B cell (primary cell): ENCODE data around the gene ZNF333. TPM values are rescaled to one million over a fixed set of nuclear protein-coding genes. Genes with fewer than 3 reads are reported as not detected.

Experiments
- ATAC-seq: fragments of 200-7000 bp; cut with Tn5 transposase; one replicate; pipeline ENCODE4 v1.10.0; 2021; ENCODE audit warnings: low read depth, mild to moderate bottlenecking, moderate number of reproducible peaks, moderate library complexity
- CTCF ChIA-PET: fragments of 350-600 bp; sonication (Branson Sonifier 250); formaldehyde crosslinking; loops from one replicate; lab custom pipeline; 2021; ENCODE audit warnings: antibody characterized with exemption, inconsistent platforms; lab: Charles Lee
- POLR2A ChIA-PET: fragments of 350-600 bp; sonication (Branson Sonifier 250); formaldehyde crosslinking; loops from one replicate; lab custom pipeline; 2021; ENCODE audit warnings: antibody characterized with exemption; lab: Charles Lee
- DNase-seq: peaks from one replicate; pipeline ENCODE4 v3.0.0; 2013
- H2AFZ ChIP-seq: 2 replicates; pipeline ENCODE4 v1.6.1; 2012; ENCODE audit warnings: mild to moderate bottlenecking, low read depth, low read length; ENCODE audit not compliant: insufficient read depth, poor library complexity, severe bottlenecking
- H3K27ac ChIP-seq, 2 donors: 1 replicate in 1 of 2; 2 replicates in 1 of 2; pipeline ENCODE4 v1.5.1; 2012 to 2013; ENCODE audit warnings: low read length in 2 of 2, mild to moderate bottlenecking in 2 of 2, moderate library complexity in 1 of 2
- H3K27me3 ChIP-seq, 4 experiments: fragments of 200-600 bp in 1 of 4; sonication (generic) in 1 of 4; replicated peaks in 1 of 4; 1 replicate in 2 of 4; 2 replicates in 2 of 4; pipeline versions ENCODE4 v1.6.1 to v1.7.0; 2013 to 2016; ENCODE audit warnings: low read length in 3 of 4, mild to moderate bottlenecking in 2 of 4, mixed read lengths in 1 of 4, moderate library complexity in 1 of 4; ENCODE audit not compliant: insufficient read depth in 4 of 4, control insufficient read depth in 3 of 4; ENCODE audit errors: control extremely low read depth in 1 of 4
- H3K36me3 ChIP-seq, 2 experiments: replicated peaks in 1 of 2; 1 replicate in 1 of 2; 2 replicates in 1 of 2; pipeline versions ENCODE4 v1.6.1 to v1.7.1; 2013; ENCODE audit warnings: low read length in 1 of 2; ENCODE audit not compliant: insufficient read depth in 2 of 2, control insufficient read depth in 1 of 2; ENCODE audit errors: control extremely low read depth in 1 of 2, extremely low read depth in 1 of 2
- H3K4me1 ChIP-seq, 2 donors: fragments of 200-600 bp in 1 of 2; sonication (generic) in 1 of 2; 1 replicate in 1 of 2; 2 replicates in 1 of 2; pipeline versions ENCODE4 v1.5.1 to v1.6.1; 2013 to 2017; ENCODE audit warnings: low read length in 2 of 2; ENCODE audit not compliant: control insufficient read depth in 2 of 2, insufficient read depth in 2 of 2
- H3K4me2 ChIP-seq: replicated peaks from 2 replicates; pipeline ENCODE3; 2012; ENCODE audit warnings: mild to moderate bottlenecking, low read depth, low read length; ENCODE audit not compliant: poor library complexity, severe bottlenecking
- H3K4me3 ChIP-seq, 5 experiments: fragments of 200-600 bp in 1 of 5; sonication (generic) in 1 of 5; 1 replicate in 3 of 5; 2 replicates in 2 of 5; pipeline versions ENCODE4 v1.5.1 to v1.7.0; 2011 to 2016; ENCODE audit warnings: low read length in 4 of 5, mild to moderate bottlenecking in 4 of 5, low read depth in 2 of 5, control low read depth in 1 of 5, moderate library complexity in 1 of 5; ENCODE audit not compliant: insufficient read depth in 1 of 5; ENCODE audit errors: control extremely low read depth in 1 of 5, extremely low read depth in 1 of 5
- H3K79me2 ChIP-seq: fragments of 200-600 bp; sonication (generic); one replicate; pipeline ENCODE4 v1.6.0; 2016; ENCODE audit warnings: low read length; ENCODE audit not compliant: control insufficient read depth, insufficient read depth
- H3K9ac ChIP-seq: fragments of 200-600 bp; sonication (generic); 2 replicates; pipeline ENCODE4 v1.6.1; 2017; ENCODE audit warnings: mild to moderate bottlenecking, low read length, moderate library complexity
- H3K9me3 ChIP-seq, 3 donors: one replicate each; pipeline versions ENCODE4 v1.6.1 to v1.7.1; 2013; ENCODE audit warnings: low read length in 2 of 3; ENCODE audit not compliant: control insufficient read depth in 2 of 3, insufficient read depth in 1 of 3; ENCODE audit errors: control extremely low read depth in 1 of 3
- H4K20me1 ChIP-seq: 2 replicates; pipeline ENCODE4 v1.6.0; 2012; ENCODE audit warnings: mild to moderate bottlenecking, low read length; ENCODE audit not compliant: insufficient read depth, control insufficient read depth, poor library complexity, severe bottlenecking
- H3K27ac Mint-ChIP-seq: one replicate; pipeline ENCODE4 v1.8.0; 2021; ENCODE audit warnings: mixed read lengths
- H3K27me3 Mint-ChIP-seq: one replicate; pipeline ENCODE4 v1.8.0; 2021; ENCODE audit warnings: mixed read lengths
- H3K4me1 Mint-ChIP-seq: one replicate; pipeline ENCODE4 v1.8.0; 2021; ENCODE audit warnings: mixed read lengths
- H3K4me3 Mint-ChIP-seq: one replicate; pipeline ENCODE4 v1.8.0; 2021; ENCODE audit warnings: mixed read lengths
- H3K9me3 Mint-ChIP-seq: one replicate; pipeline ENCODE4 v1.8.0; 2022; ENCODE audit warnings: mixed read lengths; ENCODE audit not compliant: insufficient read depth
- CTCF ChIP-seq: fragments of 200-600 bp; IDR thresholded peaks from one replicate; pipeline ENCODE4 v1.8.0; 2022; ENCODE audit warnings: antibody characterized with exemption, mild to moderate bottlenecking
- EZH2 ChIP-seq: IDR thresholded peaks from 2 replicates; pipeline ENCODE4 v1.6.1; 2012; ENCODE audit warnings: borderline replicate concordance, low read depth, mild to moderate bottlenecking, moderate library complexity, low read length; ENCODE audit not compliant: insufficient read depth, poor library complexity, severe bottlenecking
- WGBS: methylation state at CpG from one replicate; pipeline ENCODE4 v1.1.5; 2013; ENCODE audit warnings: missing lambda C conversion rate; ENCODE audit not compliant: insufficient coverage; 5-methylcytosine and 5-hydroxymethylcytosine counted together
- intact Hi-C: fragments of 100-400 bp; cut with micrococcal nuclease; formaldehyde crosslinking; loops from one replicate; pipeline ENCODE4 v1.10.0; 2022
- polyA plus RNA-seq: library from polyadenylated mRNA; depleted of rRNA; stranded (reverse); fragments of >200 nt; gene quantifications from 2 replicates; pipeline ENCODE4 v1.2.3, GENCODE V29; 2012
- total RNA-seq, 2 donors: library from RNA; stranded (reverse); fragments of 120-200 nt in 1 of 2; gene quantifications; 1 replicate in 1 of 2; 2 replicates in 1 of 2; pipeline versions ENCODE4 v1.2.3 to v1.2.4, GENCODE V29; 2013 to 2022

Gene ZNF333
- total and polyA plus RNA-seq, 2 donors (not counting 1 experiment from before 2014, with no cell fraction given) = 23.2 to 36.9 TPM

- no peak overlapping the region for H3K27ac Mint-ChIP-seq
- H3K4me1 Mint-ChIP-seq = no peaks in the 10 kb centered on the region
- no peak overlapping the region for H3K27ac ChIP-seq
- DNase-seq (no peak), ATAC-seq (no peak)
- intact Hi-C loops = no loop called here
- H3K4me1 ChIP-seq = no peaks in the 10 kb centered on the region
- ChIA-PET POLR2A (interaction anchor here (0.6 kb wide), 1 partner anchor 848 kb away, joined by 4 read pairs; no protein-coding TSS in a partner anchor), CTCF (no interaction called here)
- H3K9ac ChIP-seq = no peak overlapping the region
- H3K4me3 ChIP-seq = no peak overlapping the region
- H4K20me1 ChIP-seq = no peaks in the 10 kb centered on the region
- no peaks in the 10 kb centered on the region for H3K79me2 ChIP-seq
- no peaks in the 10 kb centered on the region for H3K27me3 ChIP-seq
- H3K27me3 Mint-ChIP-seq = no peaks in the 10 kb centered on the region
- H3K4me2 ChIP-seq = no peak overlapping the region
- TF ChIP-seq CTCF (no peak), EZH2 (no peak)
- H3K9me3 ChIP-seq = peaks cover 1 to 44% (median 34%) of the 10 kb centered on the region in 3 donors
- no peaks in the 10 kb centered on the region for H3K36me3 ChIP-seq
- 94% methylated on average over 3 of the region's 7 CpGs for WGBS
- H3K9me3 Mint-ChIP-seq = peaks cover 20% of the 10 kb centered on the region
- H3K4me3 Mint-ChIP-seq = no peak overlapping the region
- no peak overlapping the region for H2AFZ ChIP-seq
Observed at GRCh38 chr19:14728595-14728994, 38.7 kb downstream of the ZNF333 start.

DNA sequence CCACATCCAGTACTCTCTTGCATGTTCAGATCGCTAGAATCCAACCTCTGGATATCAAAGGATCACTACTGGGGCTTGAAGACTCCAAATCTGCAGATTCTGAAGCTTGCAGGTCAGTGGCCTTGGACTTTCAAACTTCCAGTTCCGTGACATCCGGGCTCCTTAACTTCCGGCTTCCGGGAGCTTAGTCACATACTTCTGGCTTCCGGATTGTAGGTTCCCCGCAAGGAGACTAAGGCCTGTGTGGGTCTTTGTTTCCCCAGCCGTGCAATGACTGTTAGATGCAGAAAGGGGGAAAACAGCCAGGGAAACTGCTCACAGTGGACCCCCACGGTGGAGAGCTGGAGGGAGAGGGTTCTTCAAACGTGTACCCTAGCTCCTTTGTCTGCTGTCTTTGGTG, 41.4 kb downstream of the ZNF333 start:
- H3K9ac ChIP-seq = no peak overlapping the region
- H3K4me1 Mint-ChIP-seq = no peaks in the 10 kb centered on the region
- H3K9me3 Mint-ChIP-seq = peaks cover 15% of the 10 kb centered on the region
- ChIA-PET CTCF (no interaction called here), POLR2A (no interaction called here)
- no peaks in the 10 kb centered on the region for H4K20me1 ChIP-seq
- H3K4me1 ChIP-seq = no peaks in the 10 kb centered on the region
- ATAC-seq (no peak), DNase-seq (no peak)
- H3K4me3 Mint-ChIP-seq = no peak overlapping the region
- no peaks in the 10 kb centered on the region for H3K27me3 ChIP-seq
- no peak overlapping the region for H3K27ac ChIP-seq
- H3K4me2 ChIP-seq = no peak overlapping the region
- H3K9me3 ChIP-seq = peaks cover 0 to 25% (median 18%) of the 10 kb centered on the region in 3 donors
- no peak overlapping the region for H3K27ac Mint-ChIP-seq
- H3K79me2 ChIP-seq = no peaks in the 10 kb centered on the region
- 90% methylated on average over 9 of the region's 10 CpGs for WGBS
- intact Hi-C loops = no loop called here
- no peak overlapping the region for H2AFZ ChIP-seq
- no peaks in the 10 kb centered on the region for H3K27me3 Mint-ChIP-seq
- TF ChIP-seq EZH2 = no peak
- TF ChIP-seq CTCF = no peak
- no peak overlapping the region for H3K4me3 ChIP-seq
- H3K36me3 ChIP-seq = no peaks in the 10 kb centered on the region
